GM10248 (cell line): ENCODE data around the gene PSME3IP1.

ENCODE experiments used
- CTCF ChIA-PET: fragments of 300-600 bp; sonication (Branson Sonifier 250); formaldehyde crosslinking; extraction: SDS; loops from one replicate; lab custom pipeline; 2021; ENCODE audit warnings: antibody characterized with exemption; lab: Yijun Ruan, JAX
- POLR2A ChIA-PET: fragments of 350-650 bp; sonication (Branson Sonifier 250); formaldehyde crosslinking; extraction: SDS; loops from one replicate; lab custom pipeline; 2020; ENCODE audit warnings: antibody characterized with exemption; lab: Yijun Ruan, JAX
- DNase-seq: peaks from one replicate; pipeline ENCODE4 v3.0.0; 2012; ENCODE audit errors: extremely low spot score
- TF ChIP-seq, protein P1 (sequence below): IDR thresholded peaks from 2 replicates; pipeline ENCODE4 v1.5.1; 2012; ENCODE audit warnings: mild to moderate bottlenecking, low read depth; ENCODE audit errors: extremely low read depth, missing control alignments, control extremely low read depth

The PSME3IP1 gene

DNA sequence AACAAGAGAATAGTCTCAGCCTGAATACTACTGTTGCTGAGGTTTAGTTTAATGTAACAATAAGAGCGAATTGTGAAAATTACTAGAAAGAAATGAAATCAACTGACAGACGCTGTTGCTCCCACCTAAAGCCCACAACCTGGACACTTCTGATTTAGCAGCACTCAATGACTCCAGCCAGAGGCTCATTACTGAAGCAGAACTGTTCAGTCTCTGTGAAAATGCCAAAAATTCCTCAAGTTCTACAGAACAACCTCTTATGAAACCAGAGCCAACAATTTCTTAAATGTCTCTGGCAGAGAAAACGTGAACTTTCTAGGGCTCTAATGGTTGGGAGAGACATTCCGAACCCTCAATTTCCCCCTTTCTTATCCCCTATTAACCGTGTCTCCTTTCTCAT lies 9.9 kb downstream of the PSME3IP1 start:
- CTCF ChIA-PET = interaction anchor here (1.0 to 2.6 kb wide), 3 partner anchors 10 to 42 kb away, joined by 3 to 7 read pairs (median 6); partner anchors contain the start of gene PSME3IP1
- TF ChIP-seq, protein P1, sequence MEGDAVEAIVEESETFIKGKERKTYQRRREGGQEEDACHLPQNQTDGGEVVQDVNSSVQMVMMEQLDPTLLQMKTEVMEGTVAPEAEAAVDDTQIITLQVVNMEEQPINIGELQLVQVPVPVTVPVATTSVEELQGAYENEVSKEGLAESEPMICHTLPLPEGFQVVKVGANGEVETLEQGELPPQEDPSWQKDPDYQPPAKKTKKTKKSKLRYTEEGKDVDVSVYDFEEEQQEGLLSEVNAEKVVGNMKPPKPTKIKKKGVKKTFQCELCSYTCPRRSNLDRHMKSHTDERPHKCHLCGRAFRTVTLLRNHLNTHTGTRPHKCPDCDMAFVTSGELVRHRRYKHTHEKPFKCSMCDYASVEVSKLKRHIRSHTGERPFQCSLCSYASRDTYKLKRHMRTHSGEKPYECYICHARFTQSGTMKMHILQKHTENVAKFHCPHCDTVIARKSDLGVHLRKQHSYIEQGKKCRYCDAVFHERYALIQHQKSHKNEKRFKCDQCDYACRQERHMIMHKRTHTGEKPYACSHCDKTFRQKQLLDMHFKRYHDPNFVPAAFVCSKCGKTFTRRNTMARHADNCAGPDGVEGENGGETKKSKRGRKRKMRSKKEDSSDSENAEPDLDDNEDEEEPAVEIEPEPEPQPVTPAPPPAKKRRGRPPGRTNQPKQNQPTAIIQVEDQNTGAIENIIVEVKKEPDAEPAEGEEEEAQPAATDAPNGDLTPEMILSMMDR = no peak
- POLR2A ChIA-PET = no interaction called here
- DNase-seq = no peak

DNA sequence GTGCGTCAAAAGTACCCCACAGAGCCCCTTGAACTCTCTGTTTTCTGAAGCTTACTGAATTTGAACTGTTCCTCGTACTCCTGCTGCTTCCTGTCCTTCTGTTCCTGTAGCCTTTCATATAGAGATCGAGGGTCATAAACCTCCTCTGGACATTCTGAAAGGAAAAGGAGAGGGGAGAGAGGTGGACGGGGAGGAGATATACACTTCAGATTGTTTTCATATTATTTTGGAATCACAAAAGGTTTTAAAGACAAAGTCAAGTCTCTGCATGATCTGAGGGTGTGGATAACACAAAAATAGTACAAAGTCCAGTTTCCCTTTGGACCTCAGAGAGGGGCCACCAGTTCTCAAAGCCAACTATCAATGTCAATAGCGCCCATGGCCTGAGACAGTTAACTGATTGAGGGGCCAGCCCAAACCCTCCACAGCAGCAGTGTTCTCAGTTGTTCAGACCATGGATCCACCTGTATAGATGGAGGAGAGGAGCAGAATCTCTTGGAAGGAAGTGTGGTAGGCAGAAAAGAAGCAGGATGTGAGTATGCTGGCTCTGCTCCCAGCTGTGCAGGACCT lies 13.0 kb downstream of the PSME3IP1 start:
- POLR2A ChIA-PET = no interaction called here

DNA sequence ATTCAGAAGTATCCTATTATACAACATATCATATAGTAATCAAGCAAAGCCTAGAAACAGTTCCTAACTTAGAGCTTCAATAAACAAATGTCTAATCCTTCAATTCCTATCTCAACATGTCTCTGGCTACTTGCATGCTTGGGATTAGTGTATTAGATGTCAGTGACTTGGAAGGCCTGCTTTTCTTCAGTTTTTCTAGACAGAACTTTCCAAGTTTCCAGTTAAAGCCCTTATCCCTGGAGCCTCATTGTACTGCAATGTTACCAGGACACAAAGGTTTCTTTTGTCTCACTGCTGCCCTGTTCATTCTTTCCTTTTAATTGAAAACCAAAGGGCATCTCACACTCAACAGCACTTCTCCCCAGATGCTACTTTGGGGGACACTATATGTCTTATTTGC lies 16.5 kb downstream of the PSME3IP1 start:
- POLR2A ChIA-PET = interaction anchor here (1.0 kb wide), 1 partner anchor 238 kb away, joined by 3 read pairs; the partner anchor contains the start of gene HERPUD1
- CTCF ChIA-PET = interaction anchor here (1.4 to 5.0 kb wide), 7 partner anchors 9 to 205 kb away, joined by 5 to 36 read pairs (median 8); partner anchors contain the start of gene CPNE2

More for the DNA sequence above, 13.0 kb downstream of the PSME3IP1 start:
- no peak for DNase-seq
- TF ChIP-seq, protein P1 = no peak
- CTCF ChIA-PET = interaction anchor here (1.6 kb wide), 1 partner anchor 89 kb away, joined by 7 read pairs; no protein-coding TSS in a partner anchor

DNA sequence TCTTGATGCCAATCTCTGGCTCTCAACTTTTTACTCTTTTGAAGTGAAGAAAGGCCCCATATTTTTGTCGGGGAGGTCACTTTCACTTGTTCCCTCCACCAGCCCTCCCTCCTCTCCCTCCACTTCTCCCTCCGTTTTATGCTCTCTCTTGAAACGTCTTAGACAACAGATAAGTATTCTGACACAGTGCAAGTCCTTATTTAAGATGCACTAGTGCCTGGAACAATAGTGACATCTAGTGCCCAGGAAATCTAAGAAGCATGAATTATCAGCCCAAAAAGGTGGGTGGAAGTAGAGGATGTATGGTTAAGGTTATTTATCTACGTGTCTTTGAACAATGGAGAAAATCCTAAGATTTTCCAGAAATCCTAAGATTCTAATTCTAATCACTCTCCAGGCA lies 17.9 kb downstream of the PSME3IP1 start:
- TF ChIP-seq, protein P1 = peak; percentile 62
- CTCF ChIA-PET = interaction anchor here (0.7 to 5.0 kb wide), 10 partner anchors 10 to 88 kb away, joined by 3 to 36 read pairs (median 4); partner anchors contain the start of gene CPNE2
- POLR2A ChIA-PET = interaction anchor here (0.6 kb wide), 1 partner anchor 117 kb away, joined by 3 read pairs; no protein-coding TSS in a partner anchor
- DNase-seq = peak; percentile 54

More for the DNA sequence above, 16.5 kb downstream of the PSME3IP1 start:
- TF ChIP-seq, protein P1 = no peak
- no peak for DNase-seq

DNA sequence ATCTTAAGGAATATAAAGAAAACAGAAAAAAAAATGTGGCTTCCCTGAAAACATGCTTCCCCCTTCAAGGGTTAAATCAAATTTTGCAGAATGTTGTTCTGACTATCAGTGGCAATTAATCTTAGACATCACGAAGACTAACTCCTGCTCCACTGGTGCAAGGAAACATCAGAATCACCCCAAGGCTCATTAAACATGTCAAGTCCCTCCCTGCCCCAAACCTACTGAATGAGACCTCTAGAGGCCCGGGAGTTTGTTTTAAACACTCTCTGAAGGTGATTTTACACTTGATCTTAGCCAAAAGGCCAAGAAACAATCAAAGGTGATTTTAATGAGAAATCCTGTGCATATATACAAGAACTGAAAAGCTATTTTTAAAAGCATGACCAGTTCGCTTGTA lies 18.3 kb downstream of the PSME3IP1 start:
- TF ChIP-seq, protein P1 = no peak
- ChIA-PET POLR2A (interaction anchor here (0.6 kb wide), 1 partner anchor 116 kb away, joined by 3 read pairs; no protein-coding TSS in a partner anchor), CTCF (interaction anchor here (0.7 to 5.0 kb wide), 6 partner anchors 16 to 88 kb away, joined by 3 to 36 read pairs (median 4); no protein-coding TSS in a partner anchor)
- DNase-seq = no peak

DNA sequence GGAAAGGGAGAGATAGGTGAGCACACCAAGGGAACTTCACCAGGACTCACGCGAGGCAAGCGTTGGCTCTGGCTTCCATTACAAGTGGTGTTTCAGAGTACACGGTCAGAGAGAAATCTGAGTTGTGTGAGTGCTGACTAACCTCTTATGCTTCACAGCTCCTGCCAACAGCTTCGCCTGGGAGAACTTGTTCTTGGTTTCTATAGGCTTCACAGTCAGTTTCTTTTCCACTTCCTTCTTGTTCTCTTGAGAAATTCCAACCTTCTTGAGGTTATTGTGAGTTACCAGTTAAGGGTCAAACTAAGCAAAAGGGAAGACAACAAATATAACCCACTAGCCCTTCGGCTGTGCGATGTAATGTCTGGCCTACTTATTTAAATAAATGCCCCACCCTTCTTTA lies 18.9 kb downstream of the PSME3IP1 start:
- CTCF ChIA-PET = interaction anchor here (0.8 to 5.0 kb wide), 7 partner anchors 8 to 203 kb away, joined by 3 to 36 read pairs (median 5); no protein-coding TSS in a partner anchor
- POLR2A ChIA-PET = no interaction called here
- TF ChIP-seq, protein P1 = no peak
- no peak for DNase-seq
